DOHH2 (cell line): ENCODE data around the gene GAS2.

Experiments
- H3F3A ChIP-seq: fragments of 200-600 bp; sonication (generic), shearing (Covaris generic); 2 replicates; pipeline ENCODE4 v1.6.0; 2016; ENCODE audit warnings: antibody characterized with exemption, mild to moderate bottlenecking; ENCODE audit not compliant: control insufficient read depth, insufficient read depth
- H3K27ac ChIP-seq: fragments of 200-600 bp; sonication (generic); 2 replicates; pipeline ENCODE4 v1.5.1; 2014; ENCODE audit warnings: low read depth, mild to moderate bottlenecking, low read length, moderate library complexity
- H3K27me3 ChIP-seq: fragments of 200-600 bp; sonication (generic); 2 replicates; pipeline ENCODE4 v1.6.1; 2014; ENCODE audit warnings: mild to moderate bottlenecking, low read length, mixed read lengths; ENCODE audit not compliant: control insufficient read depth
- H3K36me3 ChIP-seq: fragments of 200-600 bp; sonication (generic); 2 replicates; pipeline ENCODE4 v1.6.1; 2014; ENCODE audit warnings: mild to moderate bottlenecking, low read length, moderate library complexity, mixed read lengths; ENCODE audit not compliant: control insufficient read depth
- H3K4me1 ChIP-seq: fragments of 200-600 bp; sonication (generic); 2 replicates; pipeline ENCODE4 v1.6.1; 2014; ENCODE audit warnings: mild to moderate bottlenecking, low read length, mixed read lengths; ENCODE audit not compliant: control insufficient read depth
- H3K4me2 ChIP-seq: fragments of 200-600 bp; sonication (generic); 2 replicates; pipeline ENCODE4 v1.6.0; 2014; ENCODE audit warnings: mild to moderate bottlenecking, low read length, moderate library complexity
- H3K4me3 ChIP-seq: fragments of 200-600 bp; sonication (generic); 2 replicates; pipeline ENCODE4 v1.5.1; 2014; ENCODE audit warnings: mild to moderate bottlenecking, low read length, mixed read lengths
- H3K79me2 ChIP-seq: fragments of 200-600 bp; sonication (generic); 2 replicates; pipeline ENCODE4 v1.6.1; 2014; ENCODE audit warnings: mild to moderate bottlenecking, low read length, mixed read lengths; ENCODE audit not compliant: control insufficient read depth
- H3K9me2 ChIP-seq: fragments of 200-600 bp; sonication (generic); replicated peaks from 2 replicates; pipeline ENCODE4 v1.6.1; 2014; ENCODE audit warnings: mild to moderate bottlenecking, low read length, mixed read lengths; ENCODE audit not compliant: control insufficient read depth
- H3K9me3 ChIP-seq: fragments of 200-600 bp; sonication (generic); 2 replicates; pipeline ENCODE4 v1.6.1; 2014; ENCODE audit warnings: antibody characterized with exemption, low read length, mixed read lengths; ENCODE audit not compliant: control insufficient read depth, insufficient read depth
- H4K20me1 ChIP-seq: fragments of 200-600 bp; sonication (generic); 2 replicates; pipeline ENCODE4 v1.6.0; 2014; ENCODE audit warnings: low read depth, mild to moderate bottlenecking, antibody characterized with exemption, low read length, moderate library complexity; ENCODE audit not compliant: control insufficient read depth, insufficient read depth
- EZH2phosphoT487 ChIP-seq: fragments of 200-600 bp; sonication (generic); IDR thresholded peaks from 2 replicates; pipeline ENCODE4 v1.6.1; 2017; ENCODE audit warnings: borderline replicate concordance, mild to moderate bottlenecking, antibody characterized with exemption, low read length, moderate library complexity, mixed read lengths
- TF ChIP-seq, protein P1 (sequence below): fragments of 200-600 bp; sonication (generic); IDR thresholded peaks from one replicate; pipeline ENCODE4 v1.5.1; 2014; ENCODE audit warnings: antibody characterized with exemption, mild to moderate bottlenecking, low read depth, low read length; ENCODE audit not compliant: poor library complexity, severe bottlenecking

Gene GAS2

GRCh38 chr11:22668005-22668796 lies 1.8 kb downstream of the GAS2 start:
- Histone ChIP-seq H3K4me2 (no peak overlapping the region), H3K79me2 (no peaks in the 10 kb centered on the region)

DNA sequence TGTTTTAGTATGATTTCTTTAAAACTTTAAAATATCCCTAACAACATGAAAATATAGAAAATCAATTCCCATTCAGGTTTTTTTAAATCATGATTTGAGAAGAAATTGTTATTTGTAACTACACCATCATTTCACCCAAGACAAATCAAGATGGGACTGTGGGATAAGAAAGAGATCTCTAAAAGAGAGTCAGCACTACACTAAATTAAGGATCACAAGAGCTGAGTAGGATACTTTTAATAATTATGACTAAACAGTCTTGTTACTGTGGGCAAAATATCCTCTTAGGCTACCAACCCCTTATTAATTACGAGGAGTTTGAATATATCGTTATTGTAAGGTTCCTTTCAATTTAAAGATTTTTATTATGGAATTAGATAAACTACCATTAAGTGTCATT lies 3.0 kb downstream of the GAS2 start:
- Histone ChIP-seq H3K4me2 (no peak overlapping the region), H3F3A (no peaks in the 10 kb centered on the region)
- TF ChIP-seq, protein P1, sequence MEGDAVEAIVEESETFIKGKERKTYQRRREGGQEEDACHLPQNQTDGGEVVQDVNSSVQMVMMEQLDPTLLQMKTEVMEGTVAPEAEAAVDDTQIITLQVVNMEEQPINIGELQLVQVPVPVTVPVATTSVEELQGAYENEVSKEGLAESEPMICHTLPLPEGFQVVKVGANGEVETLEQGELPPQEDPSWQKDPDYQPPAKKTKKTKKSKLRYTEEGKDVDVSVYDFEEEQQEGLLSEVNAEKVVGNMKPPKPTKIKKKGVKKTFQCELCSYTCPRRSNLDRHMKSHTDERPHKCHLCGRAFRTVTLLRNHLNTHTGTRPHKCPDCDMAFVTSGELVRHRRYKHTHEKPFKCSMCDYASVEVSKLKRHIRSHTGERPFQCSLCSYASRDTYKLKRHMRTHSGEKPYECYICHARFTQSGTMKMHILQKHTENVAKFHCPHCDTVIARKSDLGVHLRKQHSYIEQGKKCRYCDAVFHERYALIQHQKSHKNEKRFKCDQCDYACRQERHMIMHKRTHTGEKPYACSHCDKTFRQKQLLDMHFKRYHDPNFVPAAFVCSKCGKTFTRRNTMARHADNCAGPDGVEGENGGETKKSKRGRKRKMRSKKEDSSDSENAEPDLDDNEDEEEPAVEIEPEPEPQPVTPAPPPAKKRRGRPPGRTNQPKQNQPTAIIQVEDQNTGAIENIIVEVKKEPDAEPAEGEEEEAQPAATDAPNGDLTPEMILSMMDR = no peak
- TF ChIP-seq EZH2phosphoT487 = no peak

More at GRCh38 chr11:22668005-22668796, 1.8 kb downstream of the GAS2 start:
- Histone ChIP-seq H3K27me3 (no peaks in the 10 kb centered on the region), H3K4me1 (no peaks in the 10 kb centered on the region), H3K36me3 (no peaks in the 10 kb centered on the region), H4K20me1 (no peaks in the 10 kb centered on the region), H3K4me3 (no peak overlapping the region), H3K27ac (no peak overlapping the region), H3F3A (no peaks in the 10 kb centered on the region), H3K9me3 (no peaks in the 10 kb centered on the region), H3K9me2 (no peaks in the 10 kb centered on the region)
- no peak for TF ChIP-seq EZH2phosphoT487
- TF ChIP-seq, protein P1 = no peak

DNA sequence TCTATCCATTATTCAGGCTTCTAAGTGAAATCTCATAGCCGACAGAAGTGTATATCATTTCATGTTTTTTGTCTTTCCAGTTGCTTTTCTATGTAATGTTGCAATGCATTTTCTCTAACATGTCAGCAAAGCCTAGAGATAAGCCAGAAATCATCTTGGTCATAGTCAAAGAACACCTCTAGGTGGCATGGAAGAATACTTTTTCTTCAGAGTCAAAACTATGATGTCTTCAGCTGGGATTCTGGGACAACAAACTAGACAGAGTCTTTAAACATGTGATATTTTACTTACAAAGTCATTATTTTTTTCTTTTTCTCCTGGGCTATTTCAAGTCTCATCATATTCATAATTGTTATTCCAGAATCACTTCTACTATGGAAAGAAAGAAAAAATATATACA lies 4.4 kb downstream of the GAS2 start:
- H3K4me3 ChIP-seq = no peak overlapping the region
- no peaks in the 10 kb centered on the region for H3K79me2 ChIP-seq
- H4K20me1 ChIP-seq = no peaks in the 10 kb centered on the region
- H3F3A ChIP-seq = no peaks in the 10 kb centered on the region
- no peak overlapping the region for H3K27ac ChIP-seq
- H3K9me3 ChIP-seq = no peaks in the 10 kb centered on the region
- no peaks in the 10 kb centered on the region for H3K4me1 ChIP-seq
- no peaks in the 10 kb centered on the region for H3K27me3 ChIP-seq
- H3K4me2 ChIP-seq = no peak overlapping the region
- TF ChIP-seq, protein P1 = no peak
- TF ChIP-seq EZH2phosphoT487 = no peak
- H3K9me2 ChIP-seq = no peaks in the 10 kb centered on the region
- no peaks in the 10 kb centered on the region for H3K36me3 ChIP-seq

More for the DNA sequence above, 3.0 kb downstream of the GAS2 start:
- Histone ChIP-seq H3K36me3 (no peaks in the 10 kb centered on the region), H3K79me2 (no peaks in the 10 kb centered on the region), H4K20me1 (no peaks in the 10 kb centered on the region), H3K4me1 (no peaks in the 10 kb centered on the region), H3K27ac (no peak overlapping the region), H3K9me2 (no peaks in the 10 kb centered on the region), H3K4me3 (no peak overlapping the region), H3K27me3 (no peaks in the 10 kb centered on the region), H3K9me3 (no peaks in the 10 kb centered on the region)
